Measurements from ENCODE around the gene BMP8A.

- TF ChIP-seq CTCF (IDR thresholded peaks at IDR 0.05; ENCODE audit: poor library complexity, severe bottlenecking) (no peak), TAF1 (IDR thresholded peaks at IDR 0.05; ENCODE audit: low read depth) (no peak), EP300 (conservative IDR thresholded peaks at IDR 0.05; ENCODE audit: poor library complexity, severe bottlenecking) (no peak)
These were observed 1.7 kb upstream of the BMP8A start for GRCh38 chr1:39489567-39490239.

Data from neural cell (in vitro differentiated cells).